Measurements from ENCODE around the gene MDFIC2.

GRCh38 chr3:70291097-70291482, 21.3 kb downstream of the MDFIC2 start:
- TF ChIP-seq EZH2 (IDR thresholded peaks at IDR 0.05; ENCODE audit: insufficient read depth, poor library complexity, severe bottlenecking) (no peak), EZH2phosphoT487 (IDR thresholded peaks at IDR 0.05; ENCODE audit: insufficient read depth, low read depth) (no peak)

Measured in GM23248 (cell line).